ENCODE data around the gene GATAD2B.

Gene GATAD2B

DNA sequence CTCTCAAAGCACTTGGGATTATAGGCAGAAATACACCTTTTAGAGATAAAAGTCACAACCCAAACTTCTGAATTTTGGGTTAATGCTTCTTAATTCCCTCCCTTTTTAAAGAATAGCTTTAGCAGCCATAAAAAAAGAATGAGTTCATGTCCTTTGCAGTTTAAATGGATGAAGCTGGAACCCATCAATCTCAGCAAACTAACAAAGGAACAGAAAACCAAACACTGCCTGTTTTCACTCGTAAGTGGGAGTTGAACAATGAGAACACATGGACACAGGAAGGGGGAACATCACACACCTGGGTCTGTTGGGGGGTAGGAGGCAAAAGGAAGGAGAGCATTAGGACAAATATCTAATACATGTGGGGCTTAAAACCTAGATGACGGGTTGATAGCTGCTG lies 91.7 kb downstream of the GATAD2B start:
- no peak for DNase-seq

DNA sequence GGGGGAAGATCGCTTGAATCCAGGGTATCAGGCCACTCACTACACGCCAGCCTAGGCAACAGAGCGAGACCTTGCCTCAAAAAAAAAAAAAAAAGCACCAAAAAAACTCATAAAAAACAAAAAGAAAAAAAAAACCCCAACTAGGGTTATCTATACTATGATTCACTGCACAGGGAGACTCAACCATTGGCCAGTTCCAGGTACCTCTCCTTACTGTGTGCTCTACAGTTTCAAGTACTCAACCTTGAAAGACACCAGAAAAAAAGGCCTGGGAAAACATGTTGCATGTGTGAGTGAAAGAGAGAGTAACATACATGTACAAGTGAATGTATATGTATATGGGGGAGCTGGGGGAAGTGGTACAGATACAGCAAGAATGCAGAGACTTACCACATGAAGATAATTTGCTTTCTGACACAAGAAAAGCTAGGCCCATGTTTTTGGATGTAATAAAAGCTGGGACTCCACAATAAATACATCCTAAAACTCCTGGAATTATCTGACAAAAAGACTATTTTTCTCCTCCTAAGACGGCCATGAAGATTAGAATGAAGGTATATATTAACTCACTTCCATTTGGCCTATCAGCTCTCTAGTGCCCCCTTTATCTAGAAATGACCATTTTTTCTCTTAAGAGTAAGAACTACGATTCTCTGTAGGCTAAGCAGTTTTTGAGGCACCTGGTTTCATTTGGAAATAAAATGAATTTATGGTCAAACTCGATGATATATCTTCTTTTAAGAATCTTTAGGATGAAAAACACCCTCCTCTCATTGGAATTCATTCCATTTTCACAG lies 95.4 kb downstream of the GATAD2B start:
- DNase-seq, result no peak

DNA sequence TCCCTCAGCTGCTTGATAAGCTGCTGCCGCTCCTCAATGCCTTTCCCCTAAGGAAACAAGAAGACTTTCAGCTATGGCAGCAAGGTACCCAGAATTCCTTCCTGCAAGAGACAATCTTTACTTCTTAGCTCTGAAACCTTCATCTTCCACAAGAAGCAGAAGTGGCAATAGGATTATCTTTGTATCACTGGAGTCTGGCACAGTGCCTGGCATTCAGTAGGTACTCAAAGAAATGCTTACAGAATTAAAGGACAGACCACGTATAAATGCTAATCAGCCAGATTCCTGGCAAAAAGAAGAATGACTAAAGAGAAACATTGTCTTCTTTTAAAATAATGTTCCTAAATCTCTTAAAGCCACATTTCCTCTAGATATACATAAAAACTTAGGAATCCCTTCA lies 103.9 kb downstream of the GATAD2B start:
- no peak for DNase-seq

DNA sequence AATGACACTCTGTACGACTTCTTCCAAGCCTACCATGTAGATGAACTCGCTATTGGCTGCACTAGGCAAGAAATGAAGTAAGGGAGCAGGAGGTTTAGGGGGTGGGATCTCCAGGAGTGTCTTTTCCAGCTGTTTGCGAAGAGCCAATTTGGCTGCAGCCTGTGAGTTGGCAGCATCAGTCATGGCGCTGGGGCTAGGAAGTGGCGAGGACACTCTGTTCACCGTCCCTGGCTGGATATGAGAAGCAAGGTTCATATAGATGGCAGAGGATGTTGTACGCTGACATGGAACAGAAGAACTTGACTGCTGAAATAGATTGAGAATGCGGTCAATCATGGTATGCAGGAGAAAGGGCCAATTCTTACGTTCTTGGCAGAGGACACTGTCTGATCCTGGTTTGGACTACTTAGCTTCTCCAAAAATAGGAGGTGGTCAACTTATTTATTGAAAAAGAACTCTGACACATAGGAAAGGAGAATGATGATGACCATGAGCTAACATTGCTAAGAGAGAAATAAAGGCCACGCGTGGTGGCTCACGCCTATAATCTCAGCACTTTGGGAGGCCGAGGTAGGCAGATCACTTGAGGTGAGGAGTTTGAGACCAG lies 106.4 kb downstream of the GATAD2B start:
- no peak for DNase-seq

DNA sequence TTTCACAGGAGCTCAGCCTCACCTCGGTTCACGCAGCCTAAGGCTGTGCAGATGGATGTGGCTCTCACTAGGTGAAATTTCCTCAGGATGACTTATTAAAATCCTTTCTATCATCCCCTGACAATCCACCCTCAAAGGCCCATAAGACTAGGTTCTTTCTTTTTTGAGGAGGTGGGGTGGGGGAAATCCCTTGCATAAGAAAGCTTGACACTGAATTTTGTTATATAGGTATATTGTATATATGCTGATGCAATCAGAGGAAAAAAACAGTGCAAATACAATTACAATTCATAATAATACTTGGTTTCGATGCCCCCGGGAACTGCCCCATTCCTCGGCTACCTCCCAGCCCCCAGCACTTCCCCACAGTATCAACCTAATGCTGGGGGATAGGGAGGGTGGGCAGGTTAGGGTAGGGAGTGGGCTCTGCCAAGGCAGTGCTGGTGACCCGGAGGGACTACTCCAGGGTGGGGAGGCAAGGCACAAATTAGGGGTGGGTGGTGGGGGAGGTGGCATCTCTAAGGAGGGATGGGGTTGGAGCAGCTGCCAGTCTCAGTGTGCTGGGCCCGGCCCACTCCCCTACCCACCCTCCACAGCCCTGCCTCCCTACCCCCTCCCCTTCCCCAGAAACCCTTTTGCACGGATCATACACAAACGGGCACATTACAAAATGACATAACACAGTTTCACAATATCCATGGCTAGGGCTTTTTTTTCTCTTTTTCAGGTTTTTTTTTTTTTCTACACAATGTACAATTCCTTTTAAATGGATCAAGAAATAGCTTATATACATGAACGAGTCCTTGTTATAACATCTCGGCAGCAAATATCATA lies 116.7 kb downstream of the GATAD2B start:
- no peak for DNase-seq

DNA sequence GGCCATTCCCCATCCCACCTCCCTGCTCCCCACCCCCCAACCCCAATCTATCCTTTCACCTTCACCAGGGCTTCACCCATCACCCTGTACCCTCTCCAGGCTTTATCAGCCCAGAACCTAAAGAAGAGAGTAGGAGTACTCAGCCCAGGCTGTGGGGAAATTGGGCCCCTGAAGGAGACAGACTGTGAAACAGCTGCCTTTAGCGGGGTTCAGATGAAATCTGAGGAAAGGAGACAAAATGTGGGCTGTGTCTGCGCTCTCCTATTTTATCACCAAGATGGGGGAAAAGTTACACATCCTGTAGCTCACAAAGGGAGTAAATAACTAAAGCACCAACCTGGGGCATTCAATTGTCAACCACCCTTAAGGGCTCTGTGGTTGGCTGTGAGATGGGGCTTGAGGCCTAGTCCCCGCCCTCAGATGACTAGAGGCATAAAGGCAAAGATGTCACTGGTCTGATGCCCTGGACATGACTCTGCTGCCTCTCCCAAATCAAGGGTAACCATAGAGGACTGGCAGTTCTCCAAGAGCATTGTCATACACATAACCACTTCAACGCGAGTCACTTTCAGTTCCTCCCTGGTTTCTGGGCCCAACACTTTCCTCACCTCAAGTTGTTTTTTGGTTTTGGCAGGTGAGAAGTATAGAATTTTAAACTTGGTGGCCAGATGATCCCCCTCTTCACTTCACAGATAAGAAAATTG lies 117.6 kb downstream of the GATAD2B start:
- DNase-seq, result peak; percentile 86

DNA sequence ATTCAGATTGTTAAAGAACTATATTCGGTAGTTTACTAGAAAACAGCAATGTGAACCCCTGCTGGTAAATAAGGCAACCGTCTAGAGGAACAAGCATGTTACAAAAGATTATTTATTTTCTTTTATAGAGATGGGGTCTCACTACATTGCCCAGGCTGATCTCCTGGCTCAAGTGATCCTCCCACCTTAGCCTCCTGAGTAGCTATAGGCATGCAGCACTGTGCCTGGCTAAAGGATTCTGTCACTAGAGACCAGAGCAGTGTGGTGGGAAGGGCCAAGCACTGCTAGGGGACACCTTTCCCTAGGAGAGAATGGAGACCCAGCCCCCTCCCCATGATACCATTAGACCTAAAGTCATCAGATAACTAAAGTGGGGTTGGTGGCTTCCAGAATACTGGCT lies 118.7 kb downstream of the GATAD2B start:
- no peak for DNase-seq

DNA sequence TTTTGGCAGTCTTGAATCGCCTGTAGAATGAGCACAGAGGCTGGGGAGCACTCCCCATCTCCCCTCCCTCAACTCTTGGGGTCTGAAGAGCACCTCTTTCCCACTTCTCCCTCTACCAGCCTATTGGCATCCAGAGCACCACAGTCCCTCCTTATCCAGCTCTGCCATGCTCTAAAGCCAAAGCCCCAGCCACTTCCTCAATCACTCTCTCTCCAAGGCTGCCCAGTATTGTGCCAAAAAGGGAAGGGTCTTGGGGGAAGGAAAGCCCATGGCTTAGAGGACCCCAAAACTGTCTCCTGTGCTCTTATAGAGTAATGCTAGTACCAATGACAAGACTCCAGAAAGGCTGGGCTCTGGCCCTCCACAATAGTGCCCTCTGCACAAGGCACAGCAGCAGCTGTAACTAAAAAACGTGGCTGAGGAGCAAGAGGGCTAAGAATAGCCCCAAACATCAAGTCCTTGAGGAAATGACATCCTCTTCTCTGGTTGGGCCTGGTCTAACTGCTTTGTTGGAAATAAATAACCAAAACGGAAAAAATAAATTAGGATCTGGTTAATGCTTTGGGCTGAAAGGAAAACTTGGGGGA lies 119.2 kb downstream of the GATAD2B start:
- DNase-seq, result no peak

DNA sequence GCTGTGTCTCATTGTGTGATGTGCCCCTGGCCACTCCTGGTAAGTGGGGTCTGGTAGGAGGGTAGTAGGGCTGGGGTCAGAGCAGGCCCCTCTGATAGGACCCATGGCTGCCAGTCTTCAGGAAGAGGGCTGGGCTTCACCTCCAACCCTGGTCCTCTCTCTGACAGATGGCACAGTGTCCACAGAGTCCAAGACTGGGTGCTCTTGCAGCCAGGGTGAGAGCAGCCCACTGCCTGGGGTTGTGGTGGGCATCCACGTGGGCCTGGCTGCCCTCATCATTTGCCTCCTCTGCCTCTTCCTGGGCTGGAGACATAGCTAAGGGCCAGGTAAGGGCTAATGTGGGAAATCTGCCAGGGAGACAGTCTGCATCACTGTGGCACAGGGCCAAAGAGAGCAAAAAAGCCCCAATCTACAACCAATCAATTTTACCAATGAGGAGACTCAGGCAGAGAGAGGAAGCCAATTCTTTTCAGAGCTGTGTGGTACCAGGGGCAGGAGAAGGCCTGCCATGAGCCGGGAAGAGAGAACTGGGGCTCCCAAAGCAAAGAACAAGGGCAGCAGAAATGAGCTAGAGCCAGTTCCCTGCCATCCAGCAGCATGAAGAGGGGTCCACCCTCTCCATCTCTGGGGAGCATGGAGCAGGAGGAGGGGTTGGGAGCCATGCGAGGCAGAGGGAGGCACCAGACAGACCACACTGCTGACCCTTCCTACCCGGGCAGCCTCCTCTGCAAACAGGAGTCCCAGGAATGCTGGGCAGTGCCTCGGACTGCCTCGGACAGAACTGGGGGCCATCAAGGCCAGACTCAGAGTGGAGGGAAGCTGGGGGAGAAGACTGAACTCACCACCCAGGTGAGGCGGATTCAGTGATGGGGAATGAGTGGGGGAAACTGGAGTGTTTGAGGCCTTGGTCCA lies 120.7 kb downstream of the GATAD2B start:
- no peak for DNase-seq

DNA sequence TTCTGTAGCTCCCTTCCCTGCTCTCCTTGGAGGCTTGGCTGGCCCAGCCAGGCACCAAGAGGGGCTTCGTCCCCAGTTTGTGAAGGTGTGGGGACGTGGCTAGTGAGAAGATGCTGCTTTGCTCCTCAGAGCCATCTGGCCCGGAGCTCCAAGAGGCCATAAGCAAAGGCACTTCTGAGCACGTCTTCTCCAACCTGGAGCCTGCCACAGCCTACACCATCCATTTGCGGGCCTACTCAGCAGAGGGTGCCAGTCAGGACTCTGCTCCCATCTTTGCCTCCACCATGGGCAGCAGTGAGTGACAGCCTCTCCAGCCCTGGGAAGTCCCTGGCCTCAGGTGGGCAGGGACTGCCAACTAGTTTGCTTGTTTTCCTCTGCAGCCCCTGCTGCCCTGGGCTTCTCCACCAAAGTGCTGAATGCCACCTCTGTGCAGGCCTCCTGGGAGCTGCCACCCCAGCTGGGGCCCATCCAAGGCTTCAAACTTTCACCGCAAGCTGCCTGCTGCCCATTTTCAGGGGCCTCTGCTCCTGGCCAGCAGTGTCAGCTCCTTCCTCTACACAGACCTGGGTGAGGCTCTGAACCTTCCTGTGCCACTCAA lies 121.6 kb downstream of the GATAD2B start:
- no peak for DNase-seq

DNA sequence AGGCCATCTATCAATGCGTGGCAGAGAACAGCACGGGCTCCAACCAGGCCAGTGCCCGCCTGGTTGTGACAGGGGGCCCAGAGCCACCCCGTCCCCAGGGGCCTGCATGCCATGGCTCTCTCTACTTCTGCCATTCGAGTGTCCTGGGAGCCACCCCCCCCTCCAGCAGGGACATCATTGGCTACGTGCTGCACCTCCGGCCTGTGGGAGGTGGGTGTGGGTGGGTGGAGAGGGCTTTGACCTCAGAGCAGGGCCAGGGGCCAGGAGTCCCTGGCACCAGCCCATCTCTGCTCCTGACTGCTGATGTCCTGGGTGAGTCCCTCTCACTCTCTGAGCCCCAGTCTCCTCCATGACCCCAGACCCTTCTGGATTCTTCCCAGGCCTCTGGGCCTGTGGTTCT lies 122.3 kb downstream of the GATAD2B start:
- DNase-seq, result no peak

DNA sequence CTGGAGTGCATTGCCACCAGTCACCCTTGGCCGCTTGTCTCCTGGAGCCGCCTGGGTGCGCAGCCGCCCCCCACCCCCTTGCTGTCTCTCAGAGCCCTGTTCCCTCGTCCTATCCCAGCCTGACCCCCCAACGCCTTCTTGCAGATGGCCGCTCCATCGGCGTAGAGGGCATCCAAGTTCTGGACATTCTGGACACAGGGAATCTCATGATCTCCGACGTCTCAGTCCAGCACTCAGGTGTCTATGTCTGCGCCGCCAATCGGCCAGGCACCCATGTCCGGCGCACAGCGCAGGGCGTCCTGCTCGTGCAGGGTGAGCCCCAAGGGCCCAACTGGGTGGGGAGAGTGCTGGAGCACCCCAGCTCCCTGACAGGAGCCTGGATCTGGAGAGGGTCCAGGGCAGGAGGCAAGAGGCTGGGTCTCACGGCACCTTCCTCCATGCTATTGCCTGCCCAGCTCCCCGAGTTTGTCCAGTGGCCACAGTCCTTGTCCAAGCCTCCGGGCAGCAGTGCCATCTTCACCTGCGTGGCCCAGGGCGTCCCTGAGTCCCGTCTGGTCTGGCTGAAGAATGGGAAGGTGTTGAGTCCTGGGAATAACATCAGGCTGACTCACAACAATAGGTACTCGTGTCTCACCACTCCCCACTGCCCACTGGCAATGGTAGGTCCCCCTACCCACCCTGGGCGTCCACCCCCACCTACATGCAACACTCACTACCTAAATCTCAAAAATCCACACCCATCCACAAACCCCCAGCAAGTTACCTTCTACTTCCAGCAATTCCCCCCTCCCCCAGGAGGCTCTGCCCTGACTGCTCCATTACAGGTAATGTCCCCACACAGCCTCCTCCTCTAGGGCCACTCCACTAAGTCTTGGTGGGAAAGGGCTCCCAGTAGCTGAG lies 123.0 kb downstream of the GATAD2B start:
- no peak for DNase-seq

DNA sequence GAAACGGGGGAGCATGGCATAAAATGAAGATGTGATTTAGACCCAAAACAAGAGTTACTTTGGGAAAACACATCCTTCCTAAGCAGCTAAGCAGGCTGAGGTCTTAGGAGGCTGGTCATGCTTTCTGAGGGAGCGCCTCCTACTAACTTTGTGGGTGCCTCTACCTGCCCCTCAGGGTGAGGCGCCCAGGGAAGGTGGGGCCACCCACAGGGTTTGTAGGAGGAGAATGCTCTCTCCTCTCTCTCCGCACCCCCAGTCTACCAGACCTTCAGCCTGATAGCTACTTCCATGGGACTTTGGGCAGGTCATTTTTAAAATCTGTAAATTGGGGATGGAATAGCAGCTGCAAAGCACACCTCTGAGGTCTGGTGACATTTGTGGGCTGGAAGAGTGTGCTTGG lies 123.8 kb downstream of the GATAD2B start:
- DNase-seq, result no peak

DNA sequence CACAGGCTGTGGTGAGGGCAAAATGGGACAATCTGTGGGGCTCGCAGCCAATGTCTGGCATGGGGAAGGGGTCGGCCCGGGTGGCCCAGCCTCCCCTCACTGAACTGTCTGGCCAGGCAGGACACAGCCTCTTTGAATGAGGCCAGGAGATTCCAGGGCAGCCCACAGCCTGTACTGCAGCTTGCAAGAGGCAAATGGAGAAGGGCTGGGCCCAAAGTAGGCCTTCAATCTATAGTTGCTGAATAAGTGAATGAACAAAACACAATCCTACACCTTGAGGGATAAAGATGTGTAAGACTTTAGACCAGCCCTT lies 124.3 kb downstream of the GATAD2B start:
- no peak for DNase-seq

DNA sequence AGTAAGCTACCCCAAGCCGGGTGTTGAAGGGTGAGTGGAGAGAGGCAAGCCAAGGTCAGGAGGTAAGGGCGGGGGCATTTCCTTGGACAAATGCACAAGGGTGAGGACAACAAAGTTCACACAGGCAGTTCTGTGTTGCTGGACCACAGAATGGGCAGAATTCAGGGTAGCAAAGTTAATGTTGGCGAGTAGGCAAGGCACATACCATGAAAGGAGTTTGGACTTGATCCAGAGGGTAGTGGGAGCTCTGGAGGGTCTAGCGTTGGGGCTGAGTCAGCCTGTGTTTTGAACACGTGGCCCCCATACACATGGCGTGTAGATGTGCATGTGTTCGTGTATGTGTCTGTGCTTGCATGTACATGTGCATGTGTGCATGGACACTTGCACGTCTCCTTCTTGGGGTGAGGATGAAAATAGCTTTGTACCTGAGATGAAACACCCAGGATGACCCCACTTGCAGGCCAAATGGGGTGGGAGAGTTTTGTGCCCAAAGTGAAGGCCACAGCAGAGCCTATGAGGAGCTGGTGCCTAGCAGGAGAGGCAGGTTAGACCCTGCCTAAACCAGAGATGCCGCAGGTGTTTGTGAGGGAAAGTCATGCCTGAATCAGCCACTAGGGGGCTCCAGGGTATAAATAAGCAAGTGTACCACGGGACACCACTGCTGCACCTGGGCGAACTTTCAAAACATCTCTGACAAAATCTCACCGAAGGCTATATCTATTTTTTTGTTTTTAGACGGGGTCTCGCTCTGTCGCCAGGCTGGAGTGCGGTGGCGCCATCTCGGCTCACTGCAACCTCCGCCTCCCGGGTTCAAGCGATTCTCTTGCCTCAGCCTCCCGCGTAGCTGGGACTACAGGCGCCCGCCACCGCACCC lies 125.7 kb downstream of the GATAD2B start:
- DNase-seq, result peak; percentile 75

DNA sequence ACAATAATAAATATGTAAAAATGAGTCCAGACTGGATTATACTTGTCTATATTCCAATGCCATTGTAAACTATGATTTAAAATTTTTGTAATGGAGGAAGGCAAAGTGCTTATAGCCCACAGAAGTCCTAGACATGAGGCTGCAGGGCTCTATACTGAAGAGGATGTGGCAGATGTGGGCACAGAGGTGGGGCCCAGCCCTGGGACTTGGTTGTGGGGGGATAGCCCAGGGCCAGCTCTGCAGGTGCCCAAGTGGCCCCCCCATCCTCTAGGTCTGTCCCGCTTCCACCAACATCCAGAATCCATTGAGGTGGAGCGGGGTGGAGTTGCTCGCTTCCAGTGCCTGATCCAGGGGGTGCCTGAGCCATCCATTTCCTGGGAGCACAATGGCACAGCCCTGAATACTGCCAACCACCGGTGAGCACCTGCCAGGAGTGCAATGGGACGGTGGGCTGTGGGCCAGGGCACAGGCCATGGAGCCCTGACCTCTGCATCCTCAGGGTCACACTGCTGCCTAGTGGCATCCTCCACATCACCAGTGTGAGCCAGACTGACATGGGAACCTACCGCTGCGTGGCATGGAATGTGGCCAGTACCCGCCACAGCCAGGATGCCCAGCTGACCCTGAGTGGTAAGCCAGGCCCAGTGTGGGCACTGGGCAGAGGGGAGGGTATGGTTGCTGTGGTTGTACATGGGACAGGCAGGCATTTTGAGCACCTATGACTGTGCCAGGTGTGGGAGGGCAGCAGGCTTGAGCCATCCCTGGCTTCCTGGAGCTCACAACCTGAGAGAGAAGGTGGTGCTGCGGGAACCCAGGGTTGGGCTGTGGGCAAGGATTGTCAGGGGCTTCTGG lies 126.6 kb downstream of the GATAD2B start:
- no peak for DNase-seq

DNA sequence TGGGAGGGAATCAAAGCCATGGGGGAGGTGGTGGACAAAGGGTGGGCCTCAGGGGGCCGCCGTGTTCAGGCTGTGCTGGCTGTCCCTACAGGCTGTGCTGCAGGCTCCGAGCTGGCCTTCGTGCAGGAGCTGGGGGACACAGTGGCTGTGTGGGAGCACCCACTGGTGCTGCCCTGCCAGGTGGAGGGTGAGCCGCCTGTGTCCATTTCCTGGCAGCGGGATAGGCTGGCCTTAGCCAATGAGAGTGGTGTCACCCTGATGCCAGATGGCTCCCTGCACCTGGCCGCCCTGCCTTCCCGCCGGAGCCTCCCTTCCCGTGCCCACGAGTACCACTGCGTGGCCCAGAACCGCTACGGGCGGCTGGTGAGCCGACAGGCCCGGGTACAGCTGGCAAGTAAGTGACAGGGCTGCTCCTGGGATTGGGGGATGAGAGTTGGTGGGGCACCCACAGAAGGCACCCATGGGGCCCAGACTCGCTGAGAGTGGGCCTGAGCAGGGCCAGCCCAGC lies 127.4 kb downstream of the GATAD2B start:
- DNase-seq, result no peak
